Immature natural killer cell (primary cell): Measurements from ENCODE around the gene CDHR3. TPM values are rescaled to one million over a fixed set of nuclear protein-coding genes. Genes with fewer than 3 reads are reported as not detected.
A peak's percentile ranks its signal among the peaks of the same experiment; 100 is the strongest.
"Not testable (repeated sequence)": the region's sequence is repeated elsewhere in the genome, so short reads cannot be mapped to it uniquely, and the experiment has no call there.

ENCODE experiments used
- DNase-seq, 3 donors: peaks; one replicate each; pipeline ENCODE4 v3.0.0; 2022; ENCODE audit warnings: mixed read lengths in 1 of 3
- H3K27ac Mint-ChIP-seq, 6 donors: one replicate each; pipeline ENCODE4 v1.8.0; 2020; ENCODE audit warnings: mixed read lengths in 6 of 6, mild to moderate bottlenecking in 5 of 6, inconsistent platforms in 4 of 6, moderate library complexity in 3 of 6
- H3K27me3 Mint-ChIP-seq, 3 donors: one replicate each; pipeline ENCODE4 v1.8.0; 2020 to 2021; ENCODE audit warnings: low read depth in 3 of 3, mild to moderate bottlenecking in 3 of 3, mixed read lengths in 3 of 3, moderate library complexity in 3 of 3, inconsistent platforms in 1 of 3
- H3K36me3 Mint-ChIP-seq, 3 donors: one replicate each; pipeline ENCODE4 v1.8.0; 2020; ENCODE audit warnings: mixed read lengths in 3 of 3, inconsistent platforms in 2 of 3, mild to moderate bottlenecking in 2 of 3
- H3K4me1 Mint-ChIP-seq, 2 donors: one replicate each; pipeline ENCODE4 v1.8.0; 2020; ENCODE audit warnings: inconsistent platforms in 2 of 2, mild to moderate bottlenecking in 2 of 2, mixed read lengths in 2 of 2, moderate library complexity in 1 of 2
- H3K4me3 Mint-ChIP-seq, 5 donors: one replicate each; pipeline ENCODE4 v1.8.0; 2020; ENCODE audit warnings: mild to moderate bottlenecking in 5 of 5, mixed read lengths in 5 of 5, inconsistent platforms in 3 of 5, moderate library complexity in 3 of 5
- H3K9me3 Mint-ChIP-seq, 6 donors: one replicate each; pipeline ENCODE4 v1.8.0; 2020; ENCODE audit warnings: mild to moderate bottlenecking in 6 of 6, mixed read lengths in 6 of 6, inconsistent platforms in 4 of 6, moderate library complexity in 3 of 6
- polyA plus RNA-seq, 3 donors: library from polyadenylated mRNA; unstranded; fragments of 300-500 nt; fragmentation: Illumina TruSeq; gene quantifications; one replicate each; pipeline ENCODE4 v1.2.3, GENCODE V29; 2021

The CDHR3 gene
- polyA plus RNA-seq, 3 donors from 2014 or later: 1.2 to 3.4 (median 2.1) TPM

DNA sequence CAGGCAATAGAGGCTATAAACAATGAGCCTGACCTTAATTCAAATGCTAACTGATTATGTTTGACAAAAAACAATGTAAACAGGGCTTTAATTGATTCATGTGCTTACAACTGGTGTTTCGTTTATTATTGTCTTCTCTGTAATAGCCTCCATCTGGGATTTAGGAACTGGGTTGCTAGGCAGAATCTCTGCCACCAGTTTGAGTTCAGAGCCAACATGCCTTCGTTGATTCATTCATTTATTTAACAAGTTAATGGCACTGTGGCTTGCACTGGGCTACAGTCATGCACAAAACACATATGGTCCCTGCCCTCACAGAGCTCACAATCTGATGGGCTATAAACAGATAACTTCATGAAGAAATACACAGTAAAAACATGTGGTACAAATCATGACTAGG is 19.6 kb upstream of the CDHR3 start:
- Mint-ChIP-seq H3K36me3 (peaks cover 0 to 12% (median 4%) of the 10 kb centered on the region in 3 donors), H3K27ac (no peak overlapping the region), H3K4me3 (no peak overlapping the region)

DNA sequence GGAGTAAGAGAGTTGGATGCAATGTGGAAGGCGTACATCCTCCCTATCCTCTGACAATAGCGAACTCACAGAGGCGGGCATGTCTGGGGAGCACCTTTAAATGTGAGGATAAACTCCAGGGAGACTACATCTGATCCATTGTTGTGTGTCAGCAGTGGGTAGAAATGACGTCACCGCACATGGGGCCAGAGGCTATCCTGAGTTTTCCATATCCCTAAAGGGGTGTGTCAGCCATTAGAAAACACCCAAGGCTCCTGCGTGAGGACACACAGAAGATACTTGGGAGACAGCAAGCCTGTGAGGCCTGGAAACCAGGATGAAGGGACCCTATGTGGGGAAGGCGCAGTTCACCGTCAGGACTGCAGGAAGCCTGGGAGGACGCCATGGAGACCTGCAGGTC is 17.2 kb upstream of the CDHR3 start:
- no peak overlapping the region for H3K27ac Mint-ChIP-seq
- H3K27me3 Mint-ChIP-seq: peaks cover 0 to 1% (median 0%) of the 10 kb centered on the region in 3 donors
- H3K36me3 Mint-ChIP-seq: peaks cover 0 to 8% (median 0%) of the 10 kb centered on the region in 3 donors
- no peak for DNase-seq
- no peak overlapping the region for H3K4me3 Mint-ChIP-seq
- H3K9me3 Mint-ChIP-seq: peaks cover 0 to 4% (median 1%) of the 10 kb centered on the region in 6 donors
- H3K4me1 Mint-ChIP-seq: no peaks in the 10 kb centered on the region

More for the DNA sequence above, 19.6 kb upstream of the CDHR3 start:
- Mint-ChIP-seq H3K4me1 (no peaks in the 10 kb centered on the region), H3K9me3 (no peaks in the 10 kb centered on the region), H3K27me3 (peaks cover 0 to 1% (median 0%) of the 10 kb centered on the region in 3 donors)
- no peak for DNase-seq

DNA sequence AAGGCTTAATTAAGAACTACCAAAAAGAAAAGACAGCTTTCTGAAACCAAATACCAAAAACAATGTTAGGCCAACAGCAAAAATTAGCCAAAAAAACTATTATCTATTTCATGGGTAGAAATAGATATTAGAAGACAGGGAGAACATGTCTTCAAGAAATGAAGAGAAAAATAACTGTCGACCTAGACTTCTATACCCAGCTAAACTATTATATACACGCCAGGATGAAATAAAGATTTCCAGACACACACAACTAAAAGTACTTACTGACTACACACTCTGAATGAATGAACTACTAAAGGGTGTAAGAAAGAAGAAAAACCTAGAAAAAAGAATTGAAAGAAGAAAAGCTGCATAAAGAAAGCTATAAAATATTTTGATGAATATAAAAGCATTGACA is 11.5 kb upstream of the CDHR3 start:
- Mint-ChIP-seq H3K36me3 (peaks cover 8 to 9% (median 9%) of the 10 kb centered on the region in 3 donors), H3K4me3 (no peak overlapping the region), H3K9me3 (peaks cover 0 to 11% (median 7%) of the 10 kb centered on the region in 6 donors), H3K27ac (no peak overlapping the region), H3K27me3 (peaks cover 1 to 3% (median 2%) of the 10 kb centered on the region in 3 donors), H3K4me1 (no peaks in the 10 kb centered on the region)
- DNase-seq: no peak

DNA sequence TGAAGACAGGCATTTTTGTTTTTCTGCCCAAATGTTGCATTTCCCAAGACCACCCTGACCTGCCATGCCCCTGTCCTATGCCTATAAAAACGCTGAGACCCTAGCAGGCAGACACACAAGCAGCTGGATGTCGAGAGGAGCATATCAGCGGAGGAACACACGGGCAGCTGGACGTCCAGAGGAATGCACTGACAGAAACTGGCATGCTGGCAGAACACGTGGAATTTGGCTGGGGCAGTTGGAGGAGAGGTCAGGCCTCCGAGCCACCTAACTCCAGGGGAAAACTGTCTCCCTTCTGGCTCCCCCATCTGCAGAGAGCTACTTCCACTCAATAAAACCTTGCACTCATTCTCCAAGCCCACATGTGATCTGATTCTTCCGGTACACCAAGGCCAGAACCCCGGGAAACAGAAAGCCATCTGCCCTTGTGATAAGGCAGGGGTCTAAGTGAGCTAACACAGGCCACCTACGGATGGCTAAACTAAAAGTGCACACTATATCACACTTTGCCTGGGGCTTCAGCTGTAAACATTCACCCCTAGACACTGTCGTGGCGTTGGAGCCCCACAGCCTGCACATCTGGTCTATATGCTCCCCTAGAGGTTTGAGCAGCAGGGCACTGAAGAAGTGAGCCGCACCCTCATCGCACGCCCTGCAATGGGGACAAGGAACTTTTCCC is 10.0 kb upstream of the CDHR3 start:
- Mint-ChIP-seq H3K36me3 (peaks cover 8 to 9% (median 9%) of the 10 kb centered on the region in 3 donors), H3K27me3 (peaks cover 1 to 5% (median 2%) of the 10 kb centered on the region in 3 donors), H3K4me1 (no peaks in the 10 kb centered on the region), H3K9me3 (peaks cover 0 to 11% (median 7%) of the 10 kb centered on the region in 6 donors), H3K27ac (no peak overlapping the region), H3K4me3 (no peak overlapping the region)
- DNase-seq: no peak

DNA sequence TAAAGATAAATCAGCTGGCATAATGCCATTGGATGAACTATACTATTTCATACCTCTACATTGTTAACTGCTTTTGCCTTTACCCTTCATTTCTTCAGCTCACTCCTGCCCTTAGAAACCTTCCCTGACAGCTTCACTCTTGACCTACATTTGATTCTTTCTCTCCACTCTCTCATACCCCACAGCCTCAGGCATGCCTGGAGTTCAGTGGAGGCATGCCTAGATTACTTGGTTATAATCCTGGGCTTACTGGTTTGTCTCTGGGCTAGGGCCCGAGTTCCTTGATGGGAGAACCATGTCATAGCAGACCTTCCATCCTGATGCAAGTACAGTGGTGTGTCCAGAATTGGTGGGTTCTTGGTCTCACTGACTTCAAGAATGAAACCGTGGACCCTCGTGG is 8.4 kb upstream of the CDHR3 start:
- Mint-ChIP-seq H3K4me3 (no peak overlapping the region), H3K27me3 (peaks cover 1 to 5% (median 2%) of the 10 kb centered on the region in 3 donors), H3K36me3 (peaks cover 8 to 9% (median 9%) of the 10 kb centered on the region in 3 donors), H3K4me1 (no peaks in the 10 kb centered on the region), H3K9me3 (peaks cover 0 to 11% (median 6%) of the 10 kb centered on the region in 6 donors), H3K27ac (no peak overlapping the region)
- no peak for DNase-seq

DNA sequence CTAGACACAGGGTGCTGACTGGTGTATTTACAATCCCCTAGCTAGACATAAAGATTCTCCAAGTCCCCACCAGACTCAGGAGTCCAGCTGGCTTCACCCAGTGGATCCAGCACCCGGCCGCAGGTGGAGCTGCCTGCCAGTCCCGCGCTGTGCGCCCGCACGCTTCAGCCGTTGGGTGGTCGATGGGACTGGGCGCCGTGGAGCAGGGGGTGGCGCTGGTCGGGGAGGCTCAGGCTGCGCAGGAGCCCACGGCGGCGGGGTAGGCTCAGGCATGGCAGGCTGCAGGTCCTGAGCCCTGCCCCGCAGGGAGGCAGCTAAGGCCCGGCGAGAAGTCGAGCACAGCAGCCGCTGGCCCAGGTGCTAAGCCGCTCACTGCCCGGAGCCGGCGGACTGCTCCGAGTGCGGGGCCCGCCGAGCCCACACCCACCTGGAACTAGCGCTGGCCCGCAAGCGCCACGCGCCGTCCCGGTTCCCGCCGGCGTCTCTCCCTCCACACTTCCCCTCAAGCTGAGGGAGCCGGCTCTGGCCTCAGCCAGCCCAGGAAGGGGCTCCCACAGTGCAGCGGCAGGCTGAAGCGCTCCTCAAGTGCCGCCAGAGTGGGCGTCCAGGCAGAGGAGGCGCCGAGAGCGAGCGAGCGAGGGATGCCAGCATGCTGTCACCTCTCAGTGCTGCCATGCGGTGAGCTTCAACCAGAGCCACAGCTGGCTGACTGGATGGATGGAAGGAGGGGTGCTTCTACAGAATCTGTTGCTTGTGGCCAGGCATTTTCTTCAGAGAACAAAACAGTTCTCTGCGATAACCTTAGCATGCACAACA is 7.2 kb upstream of the CDHR3 start:
- not testable (repeated sequence) for H3K4me1 Mint-ChIP-seq, H3K36me3 Mint-ChIP-seq, H3K27ac Mint-ChIP-seq, H3K4me3 Mint-ChIP-seq, H3K27me3 Mint-ChIP-seq, DNase-seq
- H3K9me3 Mint-ChIP-seq: peaks cover 0 to 11% (median 4%) of the 10 kb centered on the region in 6 donors

DNA sequence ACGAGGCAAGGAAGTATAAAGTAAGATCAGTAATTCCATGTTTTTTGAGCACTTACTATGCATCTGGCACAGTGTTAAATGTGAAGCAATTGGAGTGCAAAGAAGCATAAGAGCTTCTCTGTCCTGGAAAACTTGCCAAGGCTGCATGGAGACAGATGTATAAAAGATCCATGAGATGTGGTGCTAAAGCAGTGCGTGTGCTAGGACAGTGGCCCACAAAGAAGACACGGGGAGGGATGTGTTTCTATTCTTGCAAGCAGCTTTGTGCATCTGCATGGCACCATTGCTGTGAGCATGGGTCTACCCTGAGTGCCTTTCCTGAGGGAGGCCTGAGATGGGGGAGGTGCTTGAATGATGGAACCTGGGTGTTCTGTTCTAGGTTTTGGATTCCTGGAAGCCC is 5.1 kb upstream of the CDHR3 start:
- DNase-seq: no peak
- Mint-ChIP-seq H3K9me3 (no peaks in the 10 kb centered on the region), H3K27me3 (peaks cover 1 to 5% (median 3%) of the 10 kb centered on the region in 3 donors), H3K4me1 (no peaks in the 10 kb centered on the region), H3K36me3 (peaks cover 0 to 3% (median 0%) of the 10 kb centered on the region in 3 donors), H3K4me3 (no peak overlapping the region), H3K27ac (peak overlapping the region in 1 of 6 donors; percentile 50)

DNA sequence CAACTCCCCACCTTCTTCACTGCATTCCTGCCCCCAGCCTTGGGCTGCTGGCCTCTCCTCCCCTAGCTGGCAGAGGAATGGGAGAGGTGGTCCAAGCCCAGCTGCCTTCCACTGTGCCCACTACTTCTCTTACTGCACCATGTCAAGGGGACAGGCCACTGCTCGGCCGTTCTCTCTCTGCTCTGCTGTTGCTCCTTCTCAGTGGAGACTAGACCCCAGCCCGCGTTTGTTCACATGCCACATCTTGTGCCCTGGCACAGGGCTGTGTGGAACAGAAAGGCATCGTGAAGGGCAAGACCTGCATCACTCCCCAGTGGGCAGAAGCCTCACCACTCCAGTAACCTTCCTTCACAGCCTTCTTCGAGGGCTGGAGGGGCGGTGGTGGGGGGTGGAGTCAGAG is 711 bp upstream of the CDHR3 start:
- peaks cover 0 to 5% (median 3%) of the 10 kb centered on the region in 3 donors for H3K27me3 Mint-ChIP-seq
- H3K27ac Mint-ChIP-seq: no peak overlapping the region
- no peaks in the 10 kb centered on the region for H3K4me1 Mint-ChIP-seq
- DNase-seq: no peak
- H3K36me3 Mint-ChIP-seq: peaks cover 0 to 3% (median 0%) of the 10 kb centered on the region in 3 donors
- H3K4me3 Mint-ChIP-seq: no peak overlapping the region
- peaks cover 0 to 1% (median 0%) of the 10 kb centered on the region in 6 donors for H3K9me3 Mint-ChIP-seq

DNA sequence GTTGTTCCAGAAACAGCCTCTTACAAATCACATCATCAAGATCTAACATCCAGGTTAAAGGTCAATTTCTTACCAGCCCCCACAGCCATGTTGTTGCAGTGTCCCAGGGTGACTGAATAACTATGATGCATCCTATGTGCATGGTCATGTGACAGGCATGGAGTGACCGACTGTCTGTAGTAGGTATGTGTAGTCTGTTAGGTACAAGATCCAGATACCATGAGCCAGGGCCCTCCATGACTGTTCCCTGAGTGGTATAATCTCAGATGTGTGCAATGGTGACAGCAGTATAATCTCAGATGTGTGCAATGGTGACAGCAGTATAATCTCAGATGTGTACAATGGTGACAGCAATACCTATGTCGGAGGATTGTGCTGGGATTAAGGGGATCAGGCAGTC is 8.8 kb downstream of the CDHR3 start:
- Mint-ChIP-seq H3K4me3 (no peak overlapping the region), H3K9me3 (peaks cover 0 to under 1% (median 0%) of the 10 kb centered on the region in 6 donors), H3K27ac (no peak overlapping the region), H3K36me3 (peaks cover 0 to 7% (median 0%) of the 10 kb centered on the region in 3 donors), H3K4me1 (no peaks in the 10 kb centered on the region), H3K27me3 (peaks cover 0 to 4% (median 0%) of the 10 kb centered on the region in 3 donors)
- no peak for DNase-seq

DNA sequence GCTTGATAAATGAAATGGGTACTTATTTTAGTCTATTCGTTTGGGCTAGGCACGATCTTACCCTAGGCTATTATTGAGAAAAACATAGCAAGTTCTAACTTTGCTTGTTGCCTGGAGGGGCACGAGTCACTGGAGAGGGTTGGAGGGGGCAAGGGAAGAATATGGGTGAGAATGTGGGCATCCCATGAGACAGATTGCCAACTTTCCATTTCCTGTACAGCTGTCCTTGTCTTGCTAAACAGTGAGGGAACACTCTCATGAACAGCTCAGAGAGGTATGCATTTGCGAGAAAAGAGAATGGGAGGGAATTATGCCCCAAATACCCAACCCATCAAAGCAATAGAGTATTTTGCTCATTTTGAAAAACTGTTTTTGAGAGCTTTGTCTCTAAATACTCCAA is 9.2 kb downstream of the CDHR3 start:
- Mint-ChIP-seq H3K27ac (no peak overlapping the region), H3K4me3 (no peak overlapping the region), H3K4me1 (no peaks in the 10 kb centered on the region), H3K36me3 (peaks cover 0 to 5% (median 0%) of the 10 kb centered on the region in 3 donors), H3K9me3 (no peaks in the 10 kb centered on the region), H3K27me3 (peaks cover 0 to 4% (median 0%) of the 10 kb centered on the region in 3 donors)
- DNase-seq: no peak

DNA sequence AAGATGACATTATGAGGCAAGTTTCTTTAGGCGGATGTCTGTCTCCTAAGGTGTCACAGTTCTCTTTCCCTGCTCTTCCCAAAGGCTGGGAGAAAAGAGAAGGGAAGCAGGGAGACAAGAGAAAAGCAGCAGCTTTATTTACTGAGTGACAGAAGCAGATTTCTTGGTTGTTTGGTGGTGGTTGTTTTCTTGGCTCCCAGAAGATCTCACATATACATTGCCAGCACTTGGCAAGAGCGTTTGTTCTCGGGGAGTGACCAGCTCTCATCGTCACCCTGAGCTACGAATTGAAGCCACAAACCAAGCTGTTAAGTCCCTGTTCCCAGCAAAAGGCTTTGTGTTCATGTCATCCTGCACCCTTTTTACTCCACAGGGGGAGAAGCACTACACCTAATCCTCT is 11.4 kb downstream of the CDHR3 start:
- Mint-ChIP-seq H3K9me3 (no peaks in the 10 kb centered on the region), H3K36me3 (peaks cover 0 to 3% (median 0%) of the 10 kb centered on the region in 3 donors), H3K4me1 (no peaks in the 10 kb centered on the region)

DNA sequence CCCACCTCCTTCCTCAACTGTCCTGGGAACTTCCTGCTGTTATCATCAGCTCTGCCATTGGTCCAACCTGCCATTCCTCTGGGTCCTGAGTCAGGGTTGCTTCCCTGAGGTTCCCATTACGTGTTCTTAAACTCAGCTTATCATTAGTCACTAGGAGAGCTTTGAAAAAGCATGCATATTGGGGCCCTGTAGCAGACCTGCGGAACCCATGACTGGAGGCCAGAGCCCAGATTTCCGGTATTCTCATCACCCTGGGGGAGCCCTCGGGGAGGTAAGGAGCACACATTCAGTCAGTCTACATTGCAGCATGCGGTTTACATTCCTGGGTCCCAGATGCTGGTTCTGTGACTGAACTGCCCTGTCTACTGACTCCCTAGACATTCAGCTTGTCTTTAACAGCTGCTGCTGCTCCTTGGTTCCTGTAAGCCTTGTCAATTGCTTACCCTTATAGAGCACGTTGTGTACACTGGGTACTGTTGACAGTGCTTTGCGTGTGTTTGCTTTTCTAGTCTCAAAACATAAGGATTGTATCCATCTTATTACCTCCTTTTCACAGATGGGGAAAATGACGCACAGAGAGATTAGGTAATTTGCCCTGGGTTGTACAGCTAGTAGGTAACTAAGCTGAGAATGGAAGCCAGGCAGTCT is 12.8 kb downstream of the CDHR3 start:
- DNase-seq: no peak
- H3K27me3 Mint-ChIP-seq: peaks cover 0 to 4% (median 0%) of the 10 kb centered on the region in 3 donors
- no peak overlapping the region for H3K27ac Mint-ChIP-seq
- H3K4me1 Mint-ChIP-seq: no peaks in the 10 kb centered on the region
- H3K36me3 Mint-ChIP-seq: peaks cover 0 to 3% (median 0%) of the 10 kb centered on the region in 3 donors
- H3K4me3 Mint-ChIP-seq: no peak overlapping the region
- no peaks in the 10 kb centered on the region for H3K9me3 Mint-ChIP-seq

More for the DNA sequence above, 11.4 kb downstream of the CDHR3 start:
- no peak for DNase-seq
- H3K27me3 Mint-ChIP-seq: peaks cover 0 to 4% (median 0%) of the 10 kb centered on the region in 3 donors
- no peak overlapping the region for H3K27ac Mint-ChIP-seq
- no peak overlapping the region for H3K4me3 Mint-ChIP-seq

DNA sequence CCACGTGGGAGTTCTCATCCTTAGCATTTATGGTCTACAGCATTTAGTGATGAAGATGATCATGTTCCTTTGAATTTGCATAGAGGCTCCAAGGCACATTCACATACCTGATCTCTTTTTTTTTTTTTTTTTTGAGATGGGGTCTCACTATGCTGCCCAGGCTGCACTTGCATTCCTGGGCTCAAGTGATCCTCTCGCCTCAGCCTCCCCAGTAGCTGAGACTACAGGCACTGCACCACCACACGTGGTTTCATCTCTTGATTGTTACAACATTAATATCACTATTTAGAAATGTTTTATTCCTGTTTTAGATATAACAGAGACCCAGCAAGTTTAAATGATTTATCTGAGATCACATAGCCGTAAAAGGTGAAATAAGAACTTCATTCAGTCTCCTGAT is 13.8 kb downstream of the CDHR3 start:
- H3K9me3 Mint-ChIP-seq: no peaks in the 10 kb centered on the region
- H3K4me3 Mint-ChIP-seq: no peak overlapping the region
- H3K27me3 Mint-ChIP-seq: peaks cover 0 to 4% (median 4%) of the 10 kb centered on the region in 3 donors
- DNase-seq: no peak
- H3K4me1 Mint-ChIP-seq: no peaks in the 10 kb centered on the region
- no peak overlapping the region for H3K27ac Mint-ChIP-seq
- peaks cover 0 to 8% (median 0%) of the 10 kb centered on the region in 3 donors for H3K36me3 Mint-ChIP-seq
